ENCODE measurements around the gene ADCK2. TPM values are rescaled to one million over a fixed set of nuclear protein-coding genes. Genes with fewer than 3 reads are reported as not detected.
"Not testable (repeated sequence)": the region's sequence is repeated elsewhere in the genome, so short reads cannot be mapped to it uniquely, and the experiment has no call there.

Gene ADCK2
- total RNA-seq, 2 donors from 2014 or later = 25.4 to 40.6 TPM

DNA sequence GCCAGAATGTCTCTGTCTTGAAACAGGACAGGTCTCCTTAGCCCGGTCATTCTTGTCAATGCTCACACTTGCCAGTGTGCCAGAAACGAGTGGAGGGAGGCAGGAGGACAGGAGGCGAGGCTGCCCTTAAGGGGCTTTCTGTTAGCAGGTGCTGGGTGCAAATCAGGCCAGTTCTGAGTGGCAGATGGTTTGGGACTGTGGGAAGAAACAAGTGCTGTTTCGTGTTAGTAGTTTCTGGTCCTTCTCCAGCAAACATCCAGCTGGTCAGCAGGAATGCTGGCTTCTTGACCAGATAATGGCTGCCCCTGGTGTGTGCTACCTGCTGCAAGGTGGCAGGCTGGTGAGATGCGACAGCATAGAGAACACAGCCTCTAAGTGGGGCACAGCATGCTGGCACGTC, 15.6 kb downstream of the ADCK2 start:
- TF ChIP-seq, protein P1, sequence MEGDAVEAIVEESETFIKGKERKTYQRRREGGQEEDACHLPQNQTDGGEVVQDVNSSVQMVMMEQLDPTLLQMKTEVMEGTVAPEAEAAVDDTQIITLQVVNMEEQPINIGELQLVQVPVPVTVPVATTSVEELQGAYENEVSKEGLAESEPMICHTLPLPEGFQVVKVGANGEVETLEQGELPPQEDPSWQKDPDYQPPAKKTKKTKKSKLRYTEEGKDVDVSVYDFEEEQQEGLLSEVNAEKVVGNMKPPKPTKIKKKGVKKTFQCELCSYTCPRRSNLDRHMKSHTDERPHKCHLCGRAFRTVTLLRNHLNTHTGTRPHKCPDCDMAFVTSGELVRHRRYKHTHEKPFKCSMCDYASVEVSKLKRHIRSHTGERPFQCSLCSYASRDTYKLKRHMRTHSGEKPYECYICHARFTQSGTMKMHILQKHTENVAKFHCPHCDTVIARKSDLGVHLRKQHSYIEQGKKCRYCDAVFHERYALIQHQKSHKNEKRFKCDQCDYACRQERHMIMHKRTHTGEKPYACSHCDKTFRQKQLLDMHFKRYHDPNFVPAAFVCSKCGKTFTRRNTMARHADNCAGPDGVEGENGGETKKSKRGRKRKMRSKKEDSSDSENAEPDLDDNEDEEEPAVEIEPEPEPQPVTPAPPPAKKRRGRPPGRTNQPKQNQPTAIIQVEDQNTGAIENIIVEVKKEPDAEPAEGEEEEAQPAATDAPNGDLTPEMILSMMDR (IDR thresholded peaks at IDR 0.05) = no peak
- Histone ChIP-seq H3K4me1 (no peaks in the 10 kb centered on the region), H3K9me3 (no peaks in the 10 kb centered on the region), H3K9ac (ENCODE audit: low read depth in 2 of 2, low read length in 2 of 2) (no peak overlapping the region), H3K27me3 (no peaks in the 10 kb centered on the region), H3K27ac (no peak overlapping the region), H3K4me3 (no peak overlapping the region), H3K36me3 (no peaks in the 10 kb centered on the region)
- intact Hi-C loops (cut with DNase I) = no loop called here
- no peak for DNase-seq

DNA sequence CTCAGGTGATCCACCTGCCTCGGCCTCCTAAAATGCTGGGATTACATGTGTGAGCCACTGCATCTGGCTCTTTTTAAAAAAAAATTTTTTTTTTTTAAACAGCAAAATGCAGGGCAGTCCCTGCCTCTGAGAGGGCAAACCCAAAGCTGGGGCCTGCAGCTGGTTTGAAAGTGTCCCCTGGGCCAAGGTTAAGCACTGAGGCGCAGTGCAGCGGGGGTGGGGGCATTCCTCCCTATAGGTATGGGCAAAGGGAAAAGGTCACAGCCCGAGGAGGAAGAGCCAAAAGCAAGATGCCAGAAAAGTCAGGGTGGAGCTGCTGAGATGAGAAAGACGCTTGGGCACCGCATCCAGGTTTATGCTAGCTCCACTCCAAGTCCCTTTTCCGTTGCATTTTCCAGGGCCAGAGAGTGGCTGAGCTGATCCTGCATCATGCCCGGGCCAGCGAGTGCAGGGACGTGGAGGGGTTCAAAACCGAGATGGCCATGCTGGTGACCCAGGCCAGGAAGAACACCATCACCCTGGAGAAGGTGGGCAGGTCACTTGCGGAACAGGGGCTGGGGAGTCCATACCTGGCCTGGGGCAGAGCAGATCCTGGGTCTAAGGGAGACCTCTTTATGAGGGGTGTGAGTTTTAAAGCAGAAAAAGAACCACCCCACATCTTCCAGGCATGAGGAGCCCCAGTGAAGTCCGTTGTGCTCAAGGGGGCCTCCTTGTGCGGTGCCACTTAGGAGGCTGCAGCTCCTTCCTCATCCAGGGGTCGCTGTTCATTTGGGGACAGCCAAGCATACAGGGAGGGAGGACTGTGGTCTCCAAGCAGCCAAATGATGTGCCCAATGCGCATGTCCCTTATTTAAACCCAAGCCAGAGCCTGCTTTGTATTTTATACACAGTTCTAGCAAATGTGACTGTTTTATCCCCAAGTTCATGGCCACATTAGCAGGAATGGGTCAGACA, 16.7 kb downstream of the ADCK2 start:
- no peaks in the 10 kb centered on the region for H3K36me3 ChIP-seq
- H3K9ac ChIP-seq (ENCODE audit: low read depth in 2 of 2, low read length in 2 of 2) = no peak overlapping the region
- TF ChIP-seq, protein P1 (IDR thresholded peaks at IDR 0.05) = no peak
- no peaks in the 10 kb centered on the region for H3K27me3 ChIP-seq
- H3K4me1 ChIP-seq = no peaks in the 10 kb centered on the region
- H3K4me3 ChIP-seq = no peak overlapping the region
- no peaks in the 10 kb centered on the region for H3K9me3 ChIP-seq
- intact Hi-C loops (cut with DNase I) = no loop called here
- H3K27ac ChIP-seq = no peak overlapping the region
- DNase-seq = no peak

DNA sequence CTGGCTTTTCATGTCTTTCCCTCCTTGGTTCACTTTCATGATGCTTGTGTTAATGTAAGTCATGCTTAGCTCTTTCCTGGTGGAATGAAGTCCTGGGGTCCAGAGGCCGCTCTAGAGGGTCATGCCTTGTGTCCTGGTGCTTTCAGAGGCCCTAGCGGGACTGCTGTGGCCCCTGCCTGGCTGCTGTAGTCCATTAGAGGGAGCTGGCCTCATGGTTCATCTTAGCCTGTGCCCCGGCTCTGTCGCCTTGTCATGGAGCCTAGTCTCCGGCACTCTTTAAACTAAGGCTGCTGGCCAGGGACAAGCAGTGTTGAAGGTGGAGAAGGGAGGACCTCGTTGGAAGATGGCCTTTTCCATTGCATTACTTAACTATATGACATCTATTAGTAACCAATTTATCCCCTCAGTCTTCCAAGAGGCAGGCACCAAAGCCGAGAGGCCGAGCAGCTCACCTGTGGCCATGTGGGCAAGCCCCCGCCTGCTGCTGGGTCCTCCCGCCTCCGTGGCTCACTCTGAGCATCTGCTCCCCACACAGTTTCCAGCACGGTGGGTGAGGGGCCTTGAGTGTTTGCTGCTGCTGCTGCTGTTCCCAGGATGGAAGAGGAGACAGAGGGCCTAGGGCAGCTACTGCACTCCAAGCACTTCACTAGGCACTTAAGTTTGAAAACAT, 18.8 kb downstream of the ADCK2 start:
- intact Hi-C loops (cut with DNase I) = no loop called here
- Histone ChIP-seq H3K4me1 (no peaks in the 10 kb centered on the region), H3K9me3 (no peaks in the 10 kb centered on the region), H3K4me3 (no peak overlapping the region), H3K9ac (ENCODE audit: low read depth in 2 of 2, low read length in 2 of 2) (no peak overlapping the region), H3K27ac (no peak overlapping the region), H3K27me3 (no peaks in the 10 kb centered on the region), H3K36me3 (no peaks in the 10 kb centered on the region)
- TF ChIP-seq, protein P1 (IDR thresholded peaks at IDR 0.05) = no peak
- DNase-seq = no peak

DNA sequence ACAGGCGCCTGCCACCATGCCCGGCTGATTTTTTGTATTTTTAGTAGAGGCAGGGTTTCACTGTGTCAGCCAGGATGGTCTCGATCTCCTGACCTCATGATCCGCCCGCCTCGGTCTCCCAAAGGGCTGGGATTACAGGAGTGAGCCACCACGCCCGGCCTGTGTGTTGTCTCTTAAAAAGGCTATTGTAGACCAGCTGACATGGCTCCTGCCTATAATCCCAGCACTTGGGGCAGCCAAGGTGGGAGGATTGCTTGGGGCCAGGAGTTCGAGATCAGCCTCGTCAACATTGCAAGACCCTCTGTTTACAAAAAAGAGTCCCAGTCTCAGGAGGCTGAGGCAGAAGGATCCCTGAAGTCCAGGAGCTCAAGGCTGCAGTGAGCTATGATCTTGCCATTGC, 21.1 kb downstream of the ADCK2 start:
- H3K4me3 ChIP-seq; H3K36me3 ChIP-seq; intact Hi-C loops (cut with DNase I); H3K27ac ChIP-seq; H3K9me3 ChIP-seq; H3K4me1 ChIP-seq; DNase-seq; H3K9ac ChIP-seq (ENCODE audit: low read depth in 2 of 2, low read length in 2 of 2); H3K27me3 ChIP-seq: not testable (repeated sequence)

GRCh38 chr7:140694592-140694991, 21.8 kb downstream of the ADCK2 start:
- DNase-seq = no peak
- no peak overlapping the region for H3K4me3 ChIP-seq
- no peaks in the 10 kb centered on the region for H3K27me3 ChIP-seq
- no peak overlapping the region for H3K27ac ChIP-seq
- H3K9ac ChIP-seq (ENCODE audit: low read depth in 2 of 2, low read length in 2 of 2) = no peak overlapping the region
- intact Hi-C loops (cut with DNase I) = no loop called here
- no peaks in the 10 kb centered on the region for H3K9me3 ChIP-seq
- TF ChIP-seq, protein P1 (IDR thresholded peaks at IDR 0.05) = no peak
- H3K4me1 ChIP-seq = peaks cover 7% of the 10 kb centered on the region
- H3K36me3 ChIP-seq = no peaks in the 10 kb centered on the region

DNA sequence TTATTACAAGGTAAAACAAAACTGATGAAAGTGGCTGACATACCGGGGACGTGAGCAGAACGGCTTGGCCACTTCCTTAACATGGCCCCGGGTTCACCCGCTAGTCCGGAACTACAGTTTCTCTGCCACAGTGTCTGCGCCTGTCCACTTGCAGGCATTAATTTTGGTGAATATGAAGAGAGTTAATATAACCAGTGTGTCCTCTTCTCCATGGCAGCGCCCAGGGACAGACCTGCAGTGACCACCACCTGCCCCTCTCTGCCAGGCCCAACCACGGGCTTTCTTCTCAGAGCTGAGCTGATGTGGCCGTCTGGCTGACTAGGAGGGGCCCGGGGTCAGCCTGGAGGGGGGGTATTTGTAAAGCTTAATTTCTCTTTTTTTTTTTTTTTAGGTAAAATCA, 22.6 kb downstream of the ADCK2 start:
- no peaks in the 10 kb centered on the region for H3K27me3 ChIP-seq
- H3K4me3 ChIP-seq = no peak overlapping the region
- H3K4me1 ChIP-seq = peaks cover 7% of the 10 kb centered on the region
- TF ChIP-seq, protein P1 (IDR thresholded peaks at IDR 0.05) = no peak
- no peak for DNase-seq
- H3K9ac ChIP-seq (ENCODE audit: low read depth in 2 of 2, low read length in 2 of 2) = no peak overlapping the region
- intact Hi-C loops (cut with DNase I) = no loop called here
- no peaks in the 10 kb centered on the region for H3K36me3 ChIP-seq
- no peaks in the 10 kb centered on the region for H3K9me3 ChIP-seq
- no peak overlapping the region for H3K27ac ChIP-seq

Data from colonic mucosa (tissue), 4 donors.